HG03442 (cell line): ENCODE measurements around the gene ADRM1.

Experiments
- ATAC-seq: cut with Tn5 transposase; IDR thresholded peaks from one replicate; pipeline ENCODE4 v1.9.1; 2021; ENCODE audit warnings: mild to moderate bottlenecking, moderate library complexity; ENCODE audit not compliant: unreplicated experiment

The ADRM1 gene

DNA sequence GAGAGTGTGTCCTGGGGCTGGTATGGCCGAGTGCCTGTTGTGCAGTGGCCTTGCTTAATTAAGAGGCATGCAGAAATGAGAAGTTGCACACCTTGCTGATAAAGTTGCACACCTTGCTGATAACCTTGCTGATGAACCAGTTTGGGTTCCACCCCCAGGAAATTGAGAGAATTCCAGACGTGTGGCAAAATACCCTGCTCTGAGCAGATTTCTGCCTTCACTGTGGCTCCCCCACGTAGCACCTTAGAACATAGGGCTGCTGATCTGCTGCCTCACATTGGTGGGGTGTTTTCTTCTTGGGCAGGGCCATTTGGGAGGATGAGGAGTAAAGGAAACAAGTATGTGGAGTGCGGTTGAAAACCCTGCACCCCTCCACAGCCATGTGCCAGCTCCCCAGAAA is 22.5 kb upstream of the ADRM1 start:
- ATAC-seq, result no peak

DNA sequence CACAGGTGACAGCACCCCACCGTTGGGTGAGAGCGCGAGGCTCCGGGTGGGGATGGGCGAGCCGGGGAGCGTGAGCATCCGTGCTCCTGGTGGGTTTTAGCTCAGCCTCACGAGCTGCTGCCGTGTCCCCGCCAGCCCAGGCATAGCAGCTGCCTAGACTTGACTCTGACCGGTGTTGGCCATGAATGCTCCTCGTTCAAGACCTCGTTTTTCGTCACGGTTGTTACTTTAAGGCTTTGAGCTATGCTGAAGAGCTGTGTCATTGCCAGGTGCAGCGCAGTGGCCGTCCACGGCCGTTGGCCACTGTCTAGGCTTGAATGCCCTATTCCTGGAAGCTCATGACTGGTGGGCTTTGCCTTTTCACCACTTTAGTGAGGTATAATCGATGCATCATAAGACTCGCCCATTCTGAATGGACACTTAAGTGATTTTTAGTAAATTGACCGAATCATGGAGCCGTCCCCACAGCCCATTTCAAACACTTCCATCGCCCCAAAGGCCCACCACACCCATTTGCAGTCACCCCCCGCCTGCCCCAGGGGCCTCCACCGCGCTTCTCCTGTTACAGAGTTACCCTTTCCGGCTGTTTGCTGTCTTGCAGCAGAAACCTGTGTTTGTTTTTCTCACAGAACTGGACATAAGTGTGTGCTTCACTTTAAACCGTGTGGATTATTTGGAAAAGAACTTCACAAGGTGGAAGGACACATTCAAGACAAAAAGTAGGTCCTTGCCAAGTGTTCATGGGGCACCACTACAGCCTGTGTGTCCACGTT is 21.4 kb upstream of the ADRM1 start:
- ATAC-seq, result no peak

- ATAC-seq, result no peak
These were observed 20.7 kb upstream of the ADRM1 start for GRCh38 chr20:62282103-62282502.

GRCh38 chr20:62282877-62283503 is 19.8 kb upstream of the ADRM1 start:
- ATAC-seq, result no peak

- no peak for ATAC-seq
These were observed 18.3 kb upstream of the ADRM1 start for GRCh38 chr20:62284448-62284847.

DNA sequence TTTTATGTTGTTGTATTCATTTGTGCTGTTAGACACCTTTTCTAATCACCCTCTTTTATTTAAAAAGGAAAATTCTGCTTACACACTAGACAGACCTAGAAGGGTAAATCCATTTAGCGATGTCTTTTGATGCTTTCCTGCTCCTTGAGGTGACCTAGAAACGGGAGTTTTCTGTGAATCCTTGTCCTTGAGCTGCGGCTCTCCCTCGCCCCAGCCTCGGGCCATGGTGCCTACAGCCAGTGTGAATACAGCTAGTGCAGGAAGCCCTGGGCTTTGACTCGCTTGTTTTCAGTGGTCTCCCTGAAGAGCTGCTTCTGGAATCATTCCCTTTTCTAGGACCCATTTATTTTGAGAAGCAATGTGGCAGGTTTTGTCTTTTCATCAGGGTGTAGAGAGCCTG is 17.6 kb upstream of the ADRM1 start:
- ATAC-seq, result no peak

GRCh38 chr20:62285722-62286121 is 17.1 kb upstream of the ADRM1 start:
- ATAC-seq, result no peak

GRCh38 chr20:62286493-62287064 is 16.2 kb upstream of the ADRM1 start:
- no peak for ATAC-seq

DNA sequence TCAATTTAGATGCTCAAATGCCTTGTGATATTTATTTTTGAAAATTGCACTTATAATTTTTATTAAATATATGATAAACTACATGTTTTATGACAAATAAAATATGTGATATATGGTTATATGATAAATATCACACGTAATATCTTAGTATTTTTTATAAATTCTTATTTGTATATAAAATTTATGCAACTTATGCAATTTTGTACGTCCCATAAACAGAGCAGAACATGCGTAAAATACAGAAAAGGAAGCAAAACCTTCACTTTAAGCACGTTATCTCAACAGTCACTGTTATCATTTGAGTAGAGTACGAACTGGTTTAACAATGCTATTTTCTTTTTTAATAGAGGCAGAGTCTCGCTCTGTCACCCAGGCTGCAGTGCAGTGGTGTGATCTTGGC is 15.7 kb upstream of the ADRM1 start:
- no peak for ATAC-seq

- ATAC-seq, result no peak
These were observed 14.8 kb upstream of the ADRM1 start for GRCh38 chr20:62287759-62288534.

DNA sequence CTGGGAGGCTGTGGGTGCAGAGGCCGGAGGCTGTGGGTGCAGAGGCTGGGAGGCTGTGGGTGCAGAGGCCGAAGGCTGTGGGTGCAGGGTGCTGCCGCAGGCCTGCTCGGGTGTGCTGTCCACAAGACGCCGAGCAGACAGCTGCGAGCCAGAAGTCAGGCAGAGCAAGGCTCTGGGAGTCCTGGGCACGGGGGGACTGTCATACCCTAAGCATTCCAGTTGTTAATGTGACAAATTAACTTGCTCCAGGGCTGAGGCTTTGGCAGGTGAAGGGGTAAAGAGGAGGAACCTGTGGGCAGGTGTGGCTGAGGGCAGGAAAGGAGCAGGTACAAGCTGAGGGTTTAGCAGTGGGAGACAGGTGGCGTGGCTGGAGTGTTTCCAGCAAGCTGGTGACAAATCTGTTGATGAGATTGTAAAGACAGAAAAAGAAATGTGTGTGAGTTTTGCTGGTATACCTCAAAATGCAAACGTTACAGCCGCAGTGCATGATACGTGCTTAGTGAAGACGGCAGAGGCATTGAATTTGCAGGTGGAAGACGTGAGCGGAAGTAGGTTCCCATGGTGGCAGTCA is 14.2 kb upstream of the ADRM1 start:
- no peak for ATAC-seq

DNA sequence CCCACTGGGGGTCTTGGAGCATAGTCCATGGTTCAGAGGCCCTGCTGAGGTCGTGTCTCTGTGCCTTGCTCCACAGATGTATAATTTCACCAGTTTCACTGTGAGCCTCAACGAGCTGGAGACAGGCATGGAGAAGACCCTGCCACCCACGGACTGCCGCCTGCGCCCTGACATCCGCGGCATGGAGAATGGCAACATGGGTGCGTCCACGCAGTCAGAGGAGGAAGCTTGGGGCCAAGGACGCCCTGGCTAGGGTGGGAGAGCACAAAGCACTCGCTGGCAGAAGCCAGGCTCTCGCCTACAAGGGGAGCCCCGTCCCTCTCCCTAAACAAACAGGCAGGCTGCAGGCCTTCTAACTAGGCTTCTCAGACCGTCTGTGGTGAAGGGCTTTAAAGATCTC is 13.7 kb upstream of the ADRM1 start:
- ATAC-seq, result no peak

DNA sequence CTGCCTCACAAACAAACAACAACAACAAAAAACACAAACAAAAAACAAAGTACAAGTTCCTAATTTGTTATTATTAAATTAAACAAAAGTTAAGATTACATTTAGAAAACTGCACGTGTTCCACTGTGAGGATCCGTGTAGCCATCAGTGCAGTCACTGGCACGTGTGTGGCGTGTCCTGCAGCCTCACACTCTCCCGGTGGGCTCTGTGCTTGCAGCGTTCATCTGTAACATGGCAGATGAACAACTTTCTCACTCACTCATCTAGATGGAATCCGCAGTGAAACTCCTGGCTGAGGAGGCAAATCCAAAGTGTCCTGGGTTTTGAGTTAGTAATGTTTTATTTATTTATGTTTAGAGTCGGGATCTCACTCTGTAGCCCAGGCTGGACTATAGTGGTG is 12.9 kb upstream of the ADRM1 start:
- no peak for ATAC-seq

- no peak for ATAC-seq
These were observed 11.3 kb upstream of the ADRM1 start for GRCh38 chr20:62291251-62292066.

DNA sequence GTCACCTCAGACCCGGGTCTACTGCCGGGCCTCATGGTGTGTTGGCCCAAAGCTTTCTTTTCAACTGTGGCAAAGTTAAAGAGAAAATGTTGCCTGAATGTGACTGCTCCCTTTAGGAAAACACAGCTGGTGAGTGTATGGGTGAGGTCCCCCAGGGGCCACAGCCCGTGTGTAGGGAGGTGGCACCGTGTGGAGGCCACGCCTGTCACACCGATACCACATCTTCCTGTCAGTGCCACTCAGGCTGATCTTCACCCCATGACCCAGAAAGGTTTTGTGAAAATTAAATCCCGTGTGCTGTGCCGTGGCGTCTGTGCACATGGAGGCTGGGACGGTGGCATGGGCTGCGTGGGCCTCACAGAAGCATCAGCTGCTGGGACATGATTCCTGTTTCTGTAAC is 10.7 kb upstream of the ADRM1 start:
- ATAC-seq, result no peak

- ATAC-seq, result no peak
These were observed 9.5 kb upstream of the ADRM1 start for GRCh38 chr20:62293111-62293784.

DNA sequence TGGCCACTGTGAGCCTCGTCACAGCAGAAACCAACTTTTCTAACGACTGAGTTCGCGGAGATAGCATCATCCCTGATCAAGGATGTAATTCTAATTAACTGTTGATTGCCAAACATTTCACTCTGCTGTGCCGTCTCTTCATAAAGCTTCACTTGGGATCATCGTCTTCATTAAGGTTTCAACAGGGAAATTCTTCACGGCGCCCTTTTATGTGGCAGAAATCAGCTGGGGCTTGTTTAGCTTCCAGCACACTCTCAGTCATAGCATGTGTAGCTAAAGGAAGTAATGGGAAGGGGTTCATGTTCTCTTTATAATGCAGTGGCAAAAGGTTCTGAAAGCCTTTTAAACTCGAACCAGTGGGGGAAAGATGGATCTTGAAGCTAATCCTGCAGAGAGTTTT is 8.9 kb upstream of the ADRM1 start:
- ATAC-seq, result no peak

DNA sequence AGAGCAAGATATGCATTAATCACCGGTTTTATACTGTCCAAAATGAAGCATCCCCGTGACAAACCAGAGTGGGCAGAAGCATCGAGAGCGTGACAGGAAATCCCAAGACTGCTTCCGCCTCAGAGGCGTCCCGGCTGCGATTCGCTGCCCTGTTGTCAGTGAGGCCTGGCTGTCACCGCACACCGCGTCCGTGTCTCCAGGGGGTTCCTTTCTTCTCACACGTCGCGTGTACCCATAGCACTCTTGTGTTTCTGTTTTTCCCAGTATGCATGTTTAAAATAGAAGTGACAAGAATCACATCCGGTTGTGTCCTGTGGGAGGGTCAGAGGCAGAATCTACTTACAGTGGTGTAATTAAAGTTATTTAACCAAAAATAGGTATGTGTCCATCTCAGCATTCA is 8.3 kb upstream of the ADRM1 start:
- no peak for ATAC-seq

DNA sequence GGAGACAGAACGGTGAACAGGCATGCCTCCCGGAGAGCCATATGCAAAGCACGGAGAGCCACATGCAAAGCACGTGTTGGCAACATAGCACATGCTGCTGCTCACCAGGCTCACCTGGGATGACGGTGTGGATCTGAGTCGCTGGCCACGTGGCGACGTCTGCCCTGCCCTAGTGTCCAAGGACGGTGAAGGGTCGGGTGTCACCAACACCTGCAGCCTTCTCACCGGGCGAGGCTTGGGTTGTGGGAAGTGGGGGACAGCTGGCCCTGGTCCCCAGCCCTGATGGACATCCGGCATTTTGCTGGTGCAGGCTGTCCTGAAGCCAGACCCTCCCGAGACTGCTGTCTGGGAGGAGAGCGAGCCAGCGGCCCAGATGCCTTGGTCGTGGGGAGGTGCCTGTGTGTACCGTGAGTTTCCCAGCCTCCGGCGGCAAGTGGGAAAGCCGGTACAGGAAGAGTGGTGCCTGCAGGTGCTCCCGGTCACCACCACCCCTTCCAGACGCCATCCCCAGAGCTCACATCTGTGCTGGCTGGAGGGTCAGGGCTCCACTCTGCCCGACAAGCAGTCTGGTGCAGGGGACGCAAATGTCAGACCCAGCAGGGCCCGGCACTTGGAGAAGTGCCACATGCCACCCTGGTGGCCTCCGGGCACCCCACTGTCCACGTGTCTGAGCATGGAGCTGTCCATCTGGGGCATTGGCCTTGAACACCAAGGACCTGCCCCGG is 5.9 kb upstream of the ADRM1 start:
- ATAC-seq, result no peak
